Glomerular visceral epithelial cell (primary cell): ENCODE data around the gene SMIM43.
A peak's percentile ranks its signal among the peaks of the same experiment; 100 is the strongest.

ENCODE experiments used
- DNase-seq: peaks from one replicate; pipeline ENCODE4 v3.0.0-alpha.2; 2016; ENCODE audit errors: extremely low spot score

The SMIM43 gene

DNA sequence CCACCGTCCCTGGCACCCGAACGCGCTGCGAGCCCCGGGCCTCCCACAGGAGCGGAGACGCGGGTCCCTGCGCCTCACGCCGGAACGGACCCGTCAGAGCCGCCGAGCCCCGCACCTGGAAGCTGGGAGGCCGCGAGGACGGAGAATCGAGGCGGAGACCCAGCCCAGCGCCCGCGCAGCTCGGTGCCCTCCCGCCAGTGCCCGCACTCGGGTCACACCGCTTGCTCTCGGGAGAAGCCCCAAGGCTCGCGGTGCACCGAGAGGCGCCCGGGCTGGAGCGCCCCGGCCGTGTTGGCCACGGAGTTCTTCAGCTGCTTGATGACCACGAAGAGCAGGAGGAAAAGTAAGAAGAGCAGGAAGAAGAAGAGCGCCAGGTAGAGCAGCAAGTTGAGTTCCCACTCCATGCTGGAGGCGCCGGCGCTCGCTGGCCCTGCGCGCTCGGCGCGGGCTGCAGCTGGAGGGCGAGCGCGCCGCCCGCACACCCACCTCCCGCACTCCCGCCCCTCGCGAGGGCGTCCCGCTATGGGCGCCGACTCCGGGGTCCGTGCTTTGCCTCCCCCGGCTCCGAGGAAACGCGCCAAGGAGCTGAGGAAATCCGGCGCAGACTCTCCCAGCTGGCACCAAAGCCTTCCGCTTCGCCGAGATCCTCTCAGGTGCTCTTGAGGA lies at the start of gene SMIM43:
Gene SMIM43, minus strand, starts transcription at position 463 of the 666 bp plus-strand sequence. Its CDS starts 59 bp downstream, at position 404.
- peak; percentile 33 for DNase-seq

- DNase-seq, result no peak
Measured at GRCh38 chr4:121814756-121815155, 49.8 kb upstream of the SMIM43 start.

DNA sequence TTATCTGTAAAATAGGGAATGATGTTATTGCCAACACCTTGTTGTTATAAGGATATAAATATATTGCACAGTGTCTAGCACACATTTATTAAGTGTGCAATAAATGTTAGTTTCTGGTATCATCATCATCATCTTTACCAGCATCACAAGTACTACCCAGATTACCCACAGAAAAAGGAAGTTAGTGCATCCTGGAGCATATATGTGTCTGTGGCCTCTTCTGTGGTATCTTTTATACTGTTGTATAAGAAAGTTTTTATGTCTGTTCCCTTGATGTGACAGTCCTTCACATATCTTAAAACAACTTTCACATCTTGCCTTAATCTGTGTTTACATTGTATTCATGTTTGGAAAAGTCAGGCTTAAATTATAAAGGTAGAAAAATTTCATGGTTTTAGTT lies 46.2 kb upstream of the SMIM43 start:
- no peak for DNase-seq

DNA sequence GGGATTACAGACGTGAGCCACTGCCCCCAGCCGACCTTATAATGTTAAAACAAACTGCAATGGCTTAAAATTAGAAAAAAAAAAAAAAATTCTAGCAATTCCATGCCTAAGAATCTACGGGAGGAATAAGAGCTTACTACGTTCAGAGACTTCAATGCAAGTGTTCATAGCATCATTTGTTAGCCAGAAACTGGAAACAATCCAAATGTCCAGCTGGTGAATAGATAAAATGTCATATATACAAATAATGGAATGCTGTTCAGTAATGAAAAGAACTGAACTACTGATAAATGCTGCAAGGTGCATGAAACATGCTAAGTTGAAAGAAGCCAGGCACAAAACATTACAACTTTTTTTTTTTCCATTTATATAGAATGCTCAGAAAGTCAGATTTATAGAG lies 41.4 kb upstream of the SMIM43 start:
- no peak for DNase-seq

GRCh38 chr4:121801715-121802075 lies 36.7 kb upstream of the SMIM43 start:
- no peak for DNase-seq

DNA sequence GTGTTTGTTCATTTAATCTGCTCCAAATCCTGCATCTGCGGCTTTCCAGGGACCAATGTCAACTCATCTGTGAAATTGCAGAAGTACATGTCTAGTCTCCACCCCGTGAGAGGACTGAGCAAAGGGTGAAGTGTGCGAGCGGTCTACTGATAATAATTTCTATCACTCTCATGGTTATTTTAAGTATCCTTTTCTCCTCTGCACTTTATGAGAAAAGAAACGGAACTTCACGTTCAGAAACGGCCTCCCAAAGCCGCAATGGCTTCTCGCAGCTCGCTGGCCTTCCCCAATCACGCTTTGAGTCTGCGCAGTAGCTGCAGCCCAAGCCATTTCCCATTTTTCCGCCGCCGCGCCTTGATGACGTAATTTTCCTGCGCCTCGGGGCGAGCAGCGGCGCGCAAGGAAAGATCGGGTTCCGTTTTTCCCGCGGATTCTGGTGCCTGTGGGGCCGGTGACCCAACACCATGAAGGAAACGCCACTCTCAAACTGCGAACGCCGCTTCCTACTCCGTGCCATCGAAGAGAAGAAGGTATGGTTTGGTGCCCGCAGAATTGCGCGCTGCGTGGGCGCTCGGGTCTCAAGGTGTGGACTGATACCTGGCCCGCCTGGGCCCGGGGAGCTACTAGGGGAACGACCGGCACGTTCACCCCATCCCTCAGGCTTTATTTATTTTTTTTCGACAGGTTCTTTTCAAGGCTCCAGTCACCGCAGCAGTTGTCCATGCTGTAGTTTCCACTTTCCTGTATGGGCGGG lies 36.2 kb upstream of the SMIM43 start, which contains the start of gene EXOSC9:
Gene EXOSC9, plus strand, starts transcription at position 363 of the 754 bp plus-strand sequence. Its CDS starts 102 bp downstream, at position 465.
- DNase-seq, result peak; percentile 95

DNA sequence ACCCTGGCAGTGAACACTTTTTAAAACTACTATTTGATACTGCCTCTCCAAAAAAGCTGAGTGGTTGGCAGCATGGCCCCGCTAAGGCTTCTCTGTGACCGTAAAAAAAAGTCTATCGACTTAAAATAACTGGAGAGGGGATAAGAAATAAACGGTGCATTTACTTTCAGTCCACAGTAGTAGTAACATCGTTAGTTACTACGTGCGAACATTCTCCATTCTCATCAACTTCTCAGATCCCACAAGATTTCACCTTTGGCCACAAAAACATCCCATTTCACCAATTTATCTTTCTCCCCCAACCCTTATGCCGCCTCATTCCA lies 35.6 kb upstream of the SMIM43 start:
- no peak for DNase-seq

GRCh38 chr4:121799867-121800501 lies 35.0 kb upstream of the SMIM43 start:
- DNase-seq, result no peak

DNA sequence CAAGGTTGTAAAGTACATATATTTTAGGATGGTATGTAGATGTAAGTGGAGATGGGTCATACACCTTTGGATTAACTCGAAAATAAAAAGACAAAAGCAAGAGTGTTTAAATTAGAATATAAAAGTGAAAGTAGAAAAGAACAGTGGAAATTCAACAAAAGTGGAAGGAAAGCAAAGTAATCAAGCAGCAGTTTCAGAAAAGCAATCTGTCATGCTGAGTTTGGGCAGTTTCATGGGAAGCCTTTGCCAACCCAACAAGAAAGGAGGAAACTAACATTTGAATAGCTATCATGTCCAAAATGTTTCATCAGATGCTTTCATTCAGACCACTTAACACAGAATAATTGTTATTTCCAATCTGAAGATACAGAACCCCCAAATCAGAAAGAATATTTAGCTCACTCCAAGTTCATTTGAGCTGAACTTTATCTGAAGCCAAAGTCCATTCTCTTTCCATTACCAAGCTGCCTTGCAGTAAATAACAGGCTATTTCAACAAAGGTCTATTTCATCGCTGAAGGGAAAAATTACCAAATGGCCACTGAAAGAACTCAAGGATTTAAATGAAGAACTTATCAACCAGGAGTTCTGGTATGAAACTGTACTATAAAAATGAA lies 34.4 kb upstream of the SMIM43 start:
- DNase-seq, result no peak

GRCh38 chr4:121796283-121796682 lies 31.3 kb upstream of the SMIM43 start:
- no peak for DNase-seq

DNA sequence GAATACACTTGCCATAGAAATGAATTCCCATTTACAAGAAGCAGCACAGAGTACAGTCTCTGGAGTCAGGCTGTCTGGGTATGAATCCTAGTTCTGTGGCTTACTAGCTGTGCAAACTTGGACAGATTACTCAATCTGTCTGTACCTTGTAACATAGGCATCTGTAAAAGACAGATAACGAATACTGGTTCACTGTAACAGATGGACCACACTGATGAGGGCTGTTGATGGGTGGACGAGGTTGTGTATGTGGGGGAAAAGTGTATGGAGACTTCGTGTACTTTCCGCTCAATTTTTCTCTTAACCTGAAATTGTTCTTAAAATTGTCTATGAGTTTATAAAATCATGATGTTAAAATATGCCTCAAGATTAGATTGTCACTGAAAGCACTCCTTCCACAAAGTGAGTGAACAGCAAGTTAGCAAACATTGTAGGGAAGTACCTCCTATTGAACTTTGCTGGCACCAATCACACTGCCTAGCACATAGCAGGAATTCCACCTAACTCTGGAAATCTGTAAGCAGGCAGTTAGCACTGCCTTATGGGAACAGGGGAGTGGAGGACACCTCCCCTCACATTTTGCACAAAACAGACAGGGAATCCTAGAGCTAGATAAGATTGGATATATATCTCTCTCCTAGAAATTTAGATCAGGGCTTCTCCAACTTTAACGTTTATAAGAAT lies 29.7 kb upstream of the SMIM43 start:
- DNase-seq, result no peak

- DNase-seq, result peak; percentile 25
Measured at GRCh38 chr4:121792966-121793365, 28.0 kb upstream of the SMIM43 start.

- peak; percentile 83 for DNase-seq
Measured at GRCh38 chr4:121791481-121791880, 26.5 kb upstream of the SMIM43 start.

- DNase-seq, result no peak
Measured at GRCh38 chr4:121790976-121791375, 26.0 kb upstream of the SMIM43 start.

DNA sequence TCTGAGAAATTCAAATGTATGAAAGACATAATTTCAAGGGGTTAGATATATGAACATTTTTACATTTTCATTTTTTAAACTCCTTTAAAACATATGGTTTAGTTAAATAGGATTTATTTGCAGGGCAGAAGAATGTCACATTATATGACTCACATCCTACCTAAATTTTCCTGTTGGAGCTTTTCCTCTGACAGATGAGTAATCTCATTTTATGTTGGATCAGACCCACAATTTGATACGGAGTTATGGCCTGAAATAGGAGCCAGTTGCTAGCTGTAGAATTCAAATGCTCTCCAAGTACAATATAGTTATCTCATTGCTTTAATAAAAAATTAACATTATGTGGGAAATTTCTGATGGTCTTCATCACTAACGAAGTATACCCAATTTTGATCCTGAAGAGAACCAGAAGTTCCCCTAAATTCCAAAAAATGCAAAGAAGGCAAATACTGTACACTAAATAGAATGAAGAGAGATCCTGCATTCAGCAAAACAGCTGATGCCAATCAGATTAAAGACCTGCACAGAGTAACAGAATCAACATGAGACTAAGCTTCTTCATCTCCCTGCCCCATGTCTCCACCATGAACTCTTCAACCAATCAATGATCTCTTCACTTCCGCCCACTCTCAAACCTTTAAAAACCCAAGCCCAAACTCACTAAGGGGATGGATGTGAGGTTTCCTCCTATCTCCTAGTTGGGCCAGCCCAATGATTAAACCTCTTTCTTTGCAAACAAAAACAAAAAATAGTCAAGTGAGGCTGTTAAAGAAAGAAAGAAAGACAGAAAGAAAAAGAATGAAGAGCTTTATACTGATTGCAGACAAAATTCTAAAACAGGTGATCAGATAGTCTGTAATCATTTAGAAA lies 25.2 kb upstream of the SMIM43 start:
- peak; percentile 62 for DNase-seq

DNA sequence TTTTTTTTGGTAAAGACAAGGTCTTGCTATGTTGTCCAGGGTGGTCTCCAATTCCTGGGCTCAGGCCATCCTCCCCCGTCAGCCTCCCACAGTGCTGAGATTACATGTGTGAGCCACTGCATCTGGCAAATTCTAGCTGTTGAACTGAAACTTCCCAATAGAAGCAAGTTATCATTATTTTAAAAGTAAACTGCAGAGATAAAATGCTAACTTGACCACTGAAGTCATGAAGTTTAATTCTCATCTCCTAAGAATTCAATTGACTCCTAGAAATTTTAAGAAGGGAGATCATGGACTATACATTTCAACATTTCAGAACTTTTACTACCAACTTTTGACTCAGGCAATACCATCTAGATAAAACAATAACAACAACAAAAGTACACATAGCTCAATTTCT lies 24.5 kb upstream of the SMIM43 start:
- DNase-seq, result no peak

- no peak for DNase-seq
Measured at GRCh38 chr4:121788896-121789295, 23.9 kb upstream of the SMIM43 start.

- no peak for DNase-seq
Measured at GRCh38 chr4:121786221-121786620, 21.3 kb upstream of the SMIM43 start.

DNA sequence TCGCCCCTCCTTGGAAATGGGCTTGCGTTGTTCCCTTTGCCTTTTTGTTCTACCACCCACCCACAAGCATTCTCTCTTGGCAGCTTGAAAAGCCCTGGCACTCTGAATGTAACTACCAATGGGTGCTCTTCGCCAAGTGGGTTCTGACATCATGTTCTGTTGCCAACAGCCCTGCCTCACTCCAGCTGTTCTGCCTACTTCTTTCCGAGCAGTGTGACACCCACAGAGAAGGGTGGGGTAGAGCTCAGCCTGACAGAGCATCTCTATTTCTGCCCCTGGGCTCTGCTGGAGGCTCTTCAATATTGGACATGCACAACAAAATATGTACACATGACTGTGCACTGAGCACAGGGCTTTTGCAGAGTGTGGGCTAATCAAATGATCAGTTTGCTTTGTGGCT lies 20.5 kb upstream of the SMIM43 start:
- DNase-seq, result peak; percentile 37

DNA sequence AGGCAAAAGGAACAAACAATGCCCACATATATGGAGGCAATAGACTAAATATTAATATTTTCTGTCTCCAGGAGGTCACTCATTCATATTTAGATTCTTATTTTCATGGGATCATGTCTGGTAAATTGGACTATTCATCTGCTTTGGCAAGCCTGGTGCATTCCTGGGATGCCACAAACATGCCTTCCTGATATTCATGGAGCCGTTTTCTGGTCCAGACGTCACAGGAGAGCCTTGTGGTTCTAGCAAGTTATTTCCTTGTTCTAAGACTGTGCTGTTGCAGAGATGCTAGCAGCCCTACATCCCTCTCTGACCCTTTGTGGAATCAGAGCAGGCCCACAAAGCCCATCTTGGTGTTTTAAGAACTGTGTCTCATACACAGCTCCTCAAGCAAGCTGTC lies 20.0 kb upstream of the SMIM43 start:
- peak; percentile 94 for DNase-seq

GRCh38 chr4:121784401-121784800 lies 19.4 kb upstream of the SMIM43 start:
- DNase-seq, result no peak
